Prostate gland (tissue), 2 donors: ENCODE results near the gene ADGB.

Experiments used
- POLR2A ChIP-seq: fragments of 450-650 bp; IDR thresholded peaks from one replicate; pipeline ENCODE4 v1.6.1; 2016; ENCODE audit warnings: antibody characterized with exemption, mild to moderate bottlenecking
- POLR2AphosphoS5 ChIP-seq: sonication (generic); formaldehyde crosslinking; IDR thresholded peaks from one replicate; pipeline ENCODE4 v1.6.1; 2017; ENCODE audit warnings: antibody characterized with exemption
- TF ChIP-seq, protein P1 (sequence below), 4 experiments: fragments of 200-600 bp in 2 of 4; fragments of 450-650 bp in 2 of 4; sonication (generic) in 2 of 4; IDR thresholded peaks; 1 replicate in 3 of 4; 2 replicates in 1 of 4; pipeline ENCODE4 v1.5.1; 2016 to 2019; ENCODE audit warnings: antibody characterized with exemption in 4 of 4, mild to moderate bottlenecking in 2 of 4, moderate library complexity in 2 of 4

DNA sequence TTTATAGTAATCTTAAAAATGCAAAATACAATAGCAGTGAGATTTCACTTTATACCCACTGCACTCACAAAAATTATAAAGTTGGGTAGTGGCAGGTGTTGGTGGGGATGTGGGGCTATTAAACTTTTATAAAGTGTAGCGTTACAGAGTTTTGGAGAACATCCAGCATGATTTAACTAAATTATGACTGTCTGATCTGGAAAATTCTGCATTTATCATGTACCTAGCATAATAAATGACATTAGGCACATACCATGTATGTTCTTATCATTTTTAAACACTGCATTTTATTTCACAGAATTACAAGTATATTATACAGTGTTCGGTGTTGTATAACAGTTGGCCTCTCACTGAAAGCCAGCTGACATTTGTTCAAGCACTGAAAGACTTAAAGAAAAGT is 169.9 kb downstream of the ADGB start:
- TF ChIP-seq, protein P1, sequence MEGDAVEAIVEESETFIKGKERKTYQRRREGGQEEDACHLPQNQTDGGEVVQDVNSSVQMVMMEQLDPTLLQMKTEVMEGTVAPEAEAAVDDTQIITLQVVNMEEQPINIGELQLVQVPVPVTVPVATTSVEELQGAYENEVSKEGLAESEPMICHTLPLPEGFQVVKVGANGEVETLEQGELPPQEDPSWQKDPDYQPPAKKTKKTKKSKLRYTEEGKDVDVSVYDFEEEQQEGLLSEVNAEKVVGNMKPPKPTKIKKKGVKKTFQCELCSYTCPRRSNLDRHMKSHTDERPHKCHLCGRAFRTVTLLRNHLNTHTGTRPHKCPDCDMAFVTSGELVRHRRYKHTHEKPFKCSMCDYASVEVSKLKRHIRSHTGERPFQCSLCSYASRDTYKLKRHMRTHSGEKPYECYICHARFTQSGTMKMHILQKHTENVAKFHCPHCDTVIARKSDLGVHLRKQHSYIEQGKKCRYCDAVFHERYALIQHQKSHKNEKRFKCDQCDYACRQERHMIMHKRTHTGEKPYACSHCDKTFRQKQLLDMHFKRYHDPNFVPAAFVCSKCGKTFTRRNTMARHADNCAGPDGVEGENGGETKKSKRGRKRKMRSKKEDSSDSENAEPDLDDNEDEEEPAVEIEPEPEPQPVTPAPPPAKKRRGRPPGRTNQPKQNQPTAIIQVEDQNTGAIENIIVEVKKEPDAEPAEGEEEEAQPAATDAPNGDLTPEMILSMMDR (IDR thresholded peaks at IDR 0.05) = no peak
- no peak for TF ChIP-seq POLR2AphosphoS5
- TF ChIP-seq POLR2A = no peak
